Activated CD4-positive, alpha-beta T cell treated with anti-CD3 and anti-CD28 coated beads, Interleukin-2, amount 10 ng/mL, durations not matched to agents 7 days and 5 days (primary cell): ENCODE results near the gene MCF2L. TPM values are rescaled to one million over a fixed set of nuclear protein-coding genes. Genes with fewer than 3 reads are reported as not detected.
"Not testable (repeated sequence)": the region's sequence is repeated elsewhere in the genome, so short reads cannot be mapped to it uniquely, and the experiment has no call there.

ENCODE experiments used
- CTCF ChIA-PET: fragments of 350-600 bp; sonication (Branson Sonifier 250); formaldehyde crosslinking; loops from one replicate; lab custom pipeline; 2021; ENCODE audit warnings: antibody characterized with exemption; lab: Charles Lee
- POLR2A ChIA-PET: fragments of 350-600 bp; sonication (Branson Sonifier 250); formaldehyde crosslinking; loops from one replicate; lab custom pipeline; 2021; ENCODE audit warnings: antibody characterized with exemption; lab: Charles Lee
- DNase-seq: peaks from one replicate; pipeline ENCODE4 v3.0.0-alpha.2; 2020
- H3K27ac Mint-ChIP-seq: one replicate; pipeline ENCODE4 v1.8.0; 2021; ENCODE audit warnings: mild to moderate bottlenecking, moderate library complexity, mixed read lengths
- H3K27me3 Mint-ChIP-seq: one replicate; pipeline ENCODE4 v1.8.0; 2021; ENCODE audit warnings: mixed read lengths
- H3K36me3 Mint-ChIP-seq: one replicate; pipeline ENCODE4 v1.8.0; 2021; ENCODE audit warnings: low read depth, mixed read lengths
- H3K4me1 Mint-ChIP-seq: one replicate; pipeline ENCODE4 v1.8.0; 2021; ENCODE audit warnings: mixed read lengths
- H3K4me3 Mint-ChIP-seq: one replicate; pipeline ENCODE4 v1.8.0; 2021; ENCODE audit warnings: mild to moderate bottlenecking, moderate library complexity, mixed read lengths
- H3K9me3 Mint-ChIP-seq: one replicate; pipeline ENCODE4 v1.8.0; 2021; ENCODE audit warnings: mixed read lengths
- total RNA-seq, 2 experiments: library from RNA; stranded (reverse); gene quantifications; one replicate each; pipeline ENCODE4 v1.2.3, GENCODE V29; 2021

MCF2L gene
- total RNA-seq, 2 experiments from 2014 or later, result 1.2 to 1.4 TPM

DNA sequence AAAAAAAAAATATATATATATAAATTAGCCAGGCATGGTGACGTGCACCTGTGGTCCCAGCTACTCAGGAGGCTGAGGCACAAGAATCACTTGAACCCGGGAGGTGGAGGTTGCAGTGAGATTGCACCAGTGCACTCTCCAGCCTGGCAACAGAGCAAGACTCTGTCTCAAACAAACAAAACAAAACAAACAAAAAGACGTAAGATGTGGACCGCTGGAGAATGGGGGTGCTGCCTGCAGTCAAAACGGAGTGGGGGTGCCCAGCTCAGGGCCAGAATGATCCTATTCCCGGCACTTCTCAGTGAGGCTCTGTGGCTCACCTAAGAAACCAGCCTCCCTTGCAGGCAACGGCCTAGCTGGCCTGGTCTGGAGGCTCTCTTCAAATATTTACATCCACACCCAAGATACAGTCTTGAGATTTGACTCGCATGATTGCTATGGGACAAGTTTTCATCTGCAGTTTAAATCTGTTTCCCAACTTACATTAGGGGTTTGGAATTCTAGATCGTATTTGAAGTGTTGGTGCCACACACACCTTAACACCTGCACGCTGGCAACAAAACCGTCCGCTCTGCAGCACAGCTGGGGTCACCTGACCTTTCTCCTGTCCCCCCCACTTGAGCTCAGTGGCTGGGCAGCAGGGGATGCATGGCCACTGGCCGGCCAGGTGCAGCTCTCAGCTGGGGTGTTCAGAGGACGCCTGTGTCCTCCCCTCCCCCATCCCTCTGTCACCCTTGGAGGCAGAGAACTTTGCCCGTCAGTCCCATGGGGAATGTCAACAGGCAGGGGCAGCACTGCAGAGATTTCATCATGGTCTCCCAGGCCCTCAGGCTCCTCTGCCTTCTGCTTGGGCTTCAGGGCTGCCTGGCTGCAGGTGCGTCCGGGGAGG, 136.3 kb downstream of the MCF2L start, which contains the start of gene F7:
F7 (plus strand) TSS at position 760 of the 889 bp plus-strand sequence; CDS start at position 811, 51 bp downstream.
- POLR2A ChIA-PET, result no interaction called here
- Mint-ChIP-seq H3K4me1 (no peaks in the 10 kb centered on the region), H3K9me3 (no peaks in the 10 kb centered on the region), H3K4me3 (no peak within 1 kb of the TSS), H3K27me3 (peaks cover 4% of the 10 kb centered on the region), H3K36me3 (no peaks in the 10 kb centered on the region), H3K27ac (no peak within 1 kb of the TSS)
- DNase-seq, result no peak
- CTCF ChIA-PET, result interaction anchor here (1.2 kb wide), 1 partner anchor 13 kb away, joined by 3 read pairs; no protein-coding TSS in a partner anchor

DNA sequence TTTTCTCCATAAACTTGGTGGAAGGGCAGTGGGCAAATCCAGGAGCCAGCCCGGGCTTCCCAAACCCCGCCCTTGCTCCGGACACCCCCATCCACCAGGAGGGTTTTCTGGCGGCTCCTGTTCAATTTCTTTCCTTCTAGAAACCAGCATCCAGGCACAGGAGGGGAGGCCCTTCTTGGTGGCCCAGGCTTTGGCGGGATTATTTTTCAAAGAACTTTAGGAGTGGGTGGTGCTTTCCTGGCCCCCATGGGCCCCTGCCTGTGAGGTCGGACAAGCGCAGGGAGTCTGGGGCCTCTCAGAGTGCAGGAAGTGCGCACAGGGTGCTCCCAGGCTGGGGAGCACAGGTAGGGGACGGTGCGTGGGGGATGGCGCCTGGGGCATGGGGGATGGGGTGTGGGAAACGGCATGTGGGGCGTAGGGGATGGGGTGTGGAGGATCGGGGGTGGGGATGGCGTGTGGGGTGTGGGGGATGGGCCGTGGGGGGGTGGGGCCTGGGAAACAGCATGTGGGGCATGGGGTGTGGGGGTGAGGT, 137.0 kb downstream of the MCF2L start:
- POLR2A ChIA-PET, result no interaction called here

DNA sequence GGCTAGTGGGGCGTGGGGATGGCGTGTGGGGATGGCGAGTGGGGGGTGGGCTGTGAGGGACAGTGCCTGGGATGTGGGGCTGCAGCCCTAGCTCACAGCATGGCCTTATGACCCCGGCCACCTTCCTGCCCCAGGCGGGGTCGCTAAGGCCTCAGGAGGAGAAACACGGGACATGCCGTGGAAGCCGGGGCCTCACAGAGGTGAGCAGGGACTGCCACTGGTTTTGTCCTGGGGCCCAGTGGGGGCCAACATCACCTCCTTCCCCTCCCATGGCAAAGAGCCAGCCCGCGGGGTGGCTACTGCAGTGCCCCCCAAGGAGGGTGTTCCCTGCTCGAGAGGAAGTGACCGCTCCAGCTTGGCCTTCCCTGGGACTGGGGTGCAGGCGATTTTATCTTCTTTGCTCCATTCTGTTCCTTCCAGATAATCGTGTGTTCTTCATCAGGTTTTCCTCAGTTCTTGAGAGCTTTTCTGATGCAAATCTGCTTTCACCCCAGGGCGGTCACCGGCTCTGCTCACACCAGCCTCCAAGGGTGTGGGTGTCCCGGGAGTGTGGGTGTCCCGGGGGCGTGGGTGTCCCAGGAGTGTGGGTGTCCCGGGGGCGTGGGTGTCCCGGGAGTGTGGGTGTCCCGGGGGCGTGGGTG, 137.8 kb downstream of the MCF2L start:
- no peak overlapping the region for H3K27ac Mint-ChIP-seq
- no peaks in the 10 kb centered on the region for H3K36me3 Mint-ChIP-seq
- DNase-seq, result no peak
- H3K27me3 Mint-ChIP-seq, result peaks cover 6% of the 10 kb centered on the region
- H3K4me3 Mint-ChIP-seq, result no peak overlapping the region
- ChIA-PET CTCF (no interaction called here), POLR2A (no interaction called here)
- no peaks in the 10 kb centered on the region for H3K4me1 Mint-ChIP-seq
- H3K9me3 Mint-ChIP-seq, result no peaks in the 10 kb centered on the region

More for the DNA sequence above, 137.0 kb downstream of the MCF2L start:
- Mint-ChIP-seq H3K4me3 (no peak overlapping the region), H3K27ac (no peak overlapping the region), H3K9me3 (no peaks in the 10 kb centered on the region), H3K27me3 (peaks cover 5% of the 10 kb centered on the region), H3K36me3 (no peaks in the 10 kb centered on the region), H3K4me1 (no peaks in the 10 kb centered on the region)
- DNase-seq, result no peak
- CTCF ChIA-PET, result no interaction called here

- H3K4me3 Mint-ChIP-seq, H3K4me1 Mint-ChIP-seq, H3K27ac Mint-ChIP-seq, POLR2A ChIA-PET, CTCF ChIA-PET, H3K9me3 Mint-ChIP-seq, DNase-seq, H3K27me3 Mint-ChIP-seq, H3K36me3 Mint-ChIP-seq: not testable (repeated sequence)
Observed at GRCh38 chr13:113108521-113108920, 139.5 kb downstream of the MCF2L start.

DNA sequence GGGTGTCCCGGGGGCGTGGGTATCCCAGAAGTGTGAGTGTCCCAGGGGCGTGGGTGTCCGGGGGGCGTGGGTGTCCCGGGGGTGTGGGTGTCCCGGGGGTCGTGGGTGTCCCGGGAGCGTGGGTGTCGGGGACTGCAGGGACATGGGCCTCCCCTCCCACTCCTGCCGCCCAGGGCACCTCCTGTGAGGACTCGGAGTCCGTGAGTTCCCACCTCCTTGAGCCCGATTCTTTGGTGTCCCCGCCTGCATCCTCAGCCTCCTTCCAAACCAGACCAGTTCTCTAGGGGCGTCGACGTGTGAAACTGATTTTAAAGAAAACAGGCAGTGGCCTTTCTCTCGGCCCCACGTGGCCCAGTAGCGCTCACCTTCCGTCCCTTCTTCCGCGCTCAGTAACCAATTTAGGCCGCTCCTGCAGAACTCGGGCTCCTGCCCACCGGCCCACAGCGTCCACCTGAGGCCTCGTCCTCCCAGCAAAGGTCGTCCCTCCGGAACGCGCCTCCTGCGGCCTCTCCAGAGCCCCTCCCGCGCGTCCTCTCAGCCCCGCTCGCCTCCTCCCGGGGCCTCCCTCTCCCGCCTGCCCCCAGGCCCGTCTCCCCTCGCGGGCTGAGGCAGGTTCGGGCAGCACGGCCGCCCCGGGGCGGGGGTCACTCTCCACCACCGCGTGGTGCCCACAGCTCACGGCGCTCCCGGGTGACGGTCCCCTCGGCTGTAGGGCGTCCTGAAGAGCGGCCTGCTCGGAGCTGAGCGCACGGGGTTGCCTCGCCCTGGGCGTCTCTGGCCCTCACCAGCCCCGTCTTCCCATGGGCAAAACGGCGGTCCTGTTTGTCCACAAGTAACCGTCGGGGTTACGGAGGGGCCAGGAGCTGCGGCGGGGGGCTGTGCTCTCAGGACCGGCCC, 140.4 kb downstream of the MCF2L start:
- Mint-ChIP-seq H3K36me3 (no peaks in the 10 kb centered on the region), H3K4me1 (no peaks in the 10 kb centered on the region), H3K27me3 (peaks cover 6% of the 10 kb centered on the region), H3K27ac (no peak overlapping the region), H3K4me3 (no peak overlapping the region), H3K9me3 (no peaks in the 10 kb centered on the region)
- POLR2A ChIA-PET, result no interaction called here
- DNase-seq, result no peak
- CTCF ChIA-PET, result no interaction called here

- Mint-ChIP-seq H3K4me1 (no peaks in the 10 kb centered on the region), H3K4me3 (no peak overlapping the region), H3K27ac (no peak overlapping the region), H3K36me3 (no peaks in the 10 kb centered on the region), H3K27me3 (peaks cover 6% of the 10 kb centered on the region), H3K9me3 (no peaks in the 10 kb centered on the region)
- ChIA-PET POLR2A (no interaction called here), CTCF (no interaction called here)
- no peak for DNase-seq
Observed at GRCh38 chr13:113110048-113110851, 141.2 kb downstream of the MCF2L start.

- Mint-ChIP-seq H3K4me3 (no peak overlapping the region), H3K27me3 (peaks cover 6% of the 10 kb centered on the region), H3K4me1 (no peaks in the 10 kb centered on the region), H3K27ac (no peak overlapping the region), H3K9me3 (no peaks in the 10 kb centered on the region), H3K36me3 (no peaks in the 10 kb centered on the region)
- no peak for DNase-seq
- POLR2A ChIA-PET, result no interaction called here
- CTCF ChIA-PET, result no interaction called here
Observed at GRCh38 chr13:113110852-113111315, 141.9 kb downstream of the MCF2L start.

DNA sequence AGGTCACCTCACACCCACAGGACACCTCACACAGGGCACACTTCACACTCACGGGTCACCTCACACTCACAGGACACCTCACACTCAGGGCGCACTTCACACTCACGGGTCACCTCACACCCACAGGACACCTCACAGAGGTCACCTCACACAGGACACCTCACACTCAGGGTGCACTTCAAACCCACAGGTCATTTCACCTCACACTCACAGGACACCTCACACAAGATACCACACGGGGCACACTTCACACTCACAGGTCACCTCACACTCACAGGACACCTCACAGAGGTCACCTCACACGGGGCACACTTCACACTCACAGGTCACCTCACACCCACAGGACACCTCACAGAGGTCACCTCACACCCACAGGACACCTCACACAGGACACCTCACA, 142.8 kb downstream of the MCF2L start:
- DNase-seq, H3K27me3 Mint-ChIP-seq, H3K4me1 Mint-ChIP-seq, H3K9me3 Mint-ChIP-seq, POLR2A ChIA-PET, CTCF ChIA-PET, H3K27ac Mint-ChIP-seq, H3K4me3 Mint-ChIP-seq, H3K36me3 Mint-ChIP-seq: not testable (repeated sequence)

DNA sequence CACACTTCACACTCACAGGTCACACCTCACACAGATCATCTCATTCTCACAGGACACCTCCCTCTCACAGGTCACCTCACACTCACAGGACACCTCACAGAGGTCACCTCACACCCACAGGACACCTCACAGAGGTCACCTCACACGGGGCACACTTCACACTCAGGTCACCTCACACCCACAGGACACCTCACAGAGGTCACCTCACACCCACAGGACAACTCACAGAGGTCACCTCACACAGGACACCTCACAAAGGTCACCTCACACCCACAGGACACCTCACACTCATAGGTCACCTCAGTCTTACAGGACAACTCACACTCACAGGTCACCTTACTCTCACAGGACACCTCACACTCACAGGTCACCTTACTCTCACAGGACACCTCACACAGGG, 143.5 kb downstream of the MCF2L start:
- CTCF ChIA-PET, H3K4me3 Mint-ChIP-seq, POLR2A ChIA-PET, H3K9me3 Mint-ChIP-seq, H3K27me3 Mint-ChIP-seq, H3K36me3 Mint-ChIP-seq, DNase-seq, H3K4me1 Mint-ChIP-seq, H3K27ac Mint-ChIP-seq: not testable (repeated sequence)

GRCh38 chr13:113112893-113113845, 144.2 kb downstream of the MCF2L start:
- POLR2A ChIA-PET, result no interaction called here
- no peaks in the 10 kb centered on the region for H3K4me1 Mint-ChIP-seq

GRCh38 chr13:113113846-113114271, 144.8 kb downstream of the MCF2L start:
- Mint-ChIP-seq H3K36me3 (no peaks in the 10 kb centered on the region), H3K9me3 (no peaks in the 10 kb centered on the region), H3K4me3 (no peak overlapping the region), H3K4me1 (no peaks in the 10 kb centered on the region), H3K27ac (no peak overlapping the region), H3K27me3 (peaks cover 6% of the 10 kb centered on the region)
- ChIA-PET POLR2A (no interaction called here), CTCF (interaction anchor here (0.5 to 1.0 kb wide), 3 partner anchors 14 to 406 kb away, joined by 3 read pairs; no protein-coding TSS in a partner anchor)
- DNase-seq, result no peak

More at GRCh38 chr13:113112893-113113845, 144.2 kb downstream of the MCF2L start:
- Mint-ChIP-seq H3K36me3 (no peaks in the 10 kb centered on the region), H3K27me3 (peaks cover 6% of the 10 kb centered on the region), H3K9me3 (no peaks in the 10 kb centered on the region), H3K4me3 (no peak overlapping the region), H3K27ac (no peak overlapping the region)
- CTCF ChIA-PET, result interaction anchor here (0.5 to 1.0 kb wide), 4 partner anchors 15 to 474 kb away, joined by 3 to 4 read pairs (median 3); no protein-coding TSS in a partner anchor
- no peak for DNase-seq
